GM19463 (cell line): Measurements from ENCODE around the gene TMEM222.
"Not testable (repeated sequence)": the region's sequence is repeated elsewhere in the genome, so short reads cannot be mapped to it uniquely, and the experiment has no call there.

Experiments
- ATAC-seq: cut with Tn5 transposase; IDR thresholded peaks from one replicate; pipeline ENCODE4 v1.9.1; 2021; ENCODE audit warnings: mild to moderate bottlenecking, moderate library complexity; ENCODE audit not compliant: unreplicated experiment

The TMEM222 gene, protein sequence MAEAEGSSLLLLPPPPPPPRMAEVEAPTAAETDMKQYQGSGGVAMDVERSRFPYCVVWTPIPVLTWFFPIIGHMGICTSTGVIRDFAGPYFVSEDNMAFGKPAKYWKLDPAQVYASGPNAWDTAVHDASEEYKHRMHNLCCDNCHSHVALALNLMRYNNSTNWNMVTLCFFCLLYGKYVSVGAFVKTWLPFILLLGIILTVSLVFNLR

DNA sequence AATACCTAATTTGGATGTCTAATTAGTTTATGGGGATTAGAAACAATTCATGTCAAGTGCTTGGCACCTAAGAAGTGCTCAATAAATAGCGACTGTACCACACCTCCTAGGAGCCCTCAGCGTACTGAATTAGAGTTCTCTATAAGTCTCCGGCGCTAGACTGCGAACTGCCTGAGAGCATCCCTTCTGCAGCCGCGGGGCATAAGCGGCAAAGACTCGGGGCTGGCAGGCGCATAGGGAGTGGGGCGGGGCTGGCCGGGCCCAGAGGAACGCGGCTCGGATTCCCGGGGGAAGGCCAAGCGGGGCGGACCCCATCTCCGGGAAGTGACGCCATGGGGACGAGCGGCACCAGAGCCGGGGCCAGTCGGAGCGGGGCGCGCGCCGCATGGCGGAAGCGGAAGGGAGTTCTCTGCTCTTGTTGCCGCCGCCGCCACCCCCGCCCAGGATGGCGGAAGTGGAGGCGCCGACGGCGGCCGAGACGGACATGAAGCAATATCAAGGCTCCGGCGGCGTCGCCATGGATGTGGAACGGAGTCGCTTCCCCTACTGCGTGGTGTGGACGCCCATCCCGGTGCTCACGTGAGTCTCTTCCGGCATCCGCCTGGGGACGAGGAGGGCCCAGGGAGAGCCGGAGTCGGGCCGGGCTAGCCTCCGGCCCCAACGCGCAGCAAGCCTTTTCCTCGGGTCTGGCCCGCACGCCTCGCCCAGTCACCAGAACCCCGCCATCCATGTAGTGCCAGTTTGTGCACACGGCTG lies at the start of gene TMEM222:
TMEM222 (plus strand) TSS at position 351 of the 756 bp plus-strand sequence; CDS start at position 386, 35 bp downstream.
- peak; percentile 95 for ATAC-seq

DNA sequence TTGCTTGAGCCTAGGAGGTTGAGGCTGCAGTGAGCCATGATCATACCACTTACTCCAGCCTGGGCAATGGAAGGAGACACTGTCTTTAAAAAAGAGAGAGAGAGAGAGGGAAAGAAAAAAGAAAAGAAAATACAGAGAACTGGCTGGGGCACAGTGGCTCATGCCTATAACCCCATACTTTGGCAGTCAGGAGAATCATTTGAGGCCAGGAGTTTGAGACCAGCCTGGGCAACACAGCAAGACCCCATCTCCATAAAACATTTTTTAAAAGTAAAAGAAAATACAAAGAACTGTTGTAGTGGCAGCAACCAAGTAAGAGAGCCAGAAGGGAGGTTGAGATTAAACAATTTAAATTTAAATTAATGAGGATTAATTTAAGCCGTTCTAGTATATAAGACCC lies 47.8 kb upstream of the TMEM222 start:
- no peak for ATAC-seq

DNA sequence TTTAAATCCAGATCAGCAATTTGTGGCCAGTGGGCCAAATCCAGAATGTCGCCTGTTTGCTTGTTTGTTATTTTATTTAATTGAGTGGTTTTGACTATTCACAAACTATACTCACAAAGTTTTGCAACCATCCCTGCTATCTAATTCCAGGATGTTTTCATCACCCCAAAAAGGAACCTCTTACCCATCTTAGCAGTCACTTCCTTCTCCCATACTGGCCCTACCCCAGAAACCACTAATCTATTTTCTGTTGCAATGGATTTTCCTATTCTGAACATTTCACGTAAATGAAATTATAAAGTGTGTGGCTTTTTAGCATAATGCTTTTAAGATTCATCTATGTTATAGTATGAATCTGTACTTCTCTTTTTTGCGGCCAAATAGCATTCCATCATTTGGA lies 46.3 kb upstream of the TMEM222 start:
- no peak for ATAC-seq

GRCh38 chr1:27284425-27285273 lies 37.3 kb upstream of the TMEM222 start:
- no peak for ATAC-seq

GRCh38 chr1:27285274-27285660 lies 36.7 kb upstream of the TMEM222 start:
- no peak for ATAC-seq

- ATAC-seq = not testable (repeated sequence)
Observed at GRCh38 chr1:27285821-27286220, 36.1 kb upstream of the TMEM222 start.

DNA sequence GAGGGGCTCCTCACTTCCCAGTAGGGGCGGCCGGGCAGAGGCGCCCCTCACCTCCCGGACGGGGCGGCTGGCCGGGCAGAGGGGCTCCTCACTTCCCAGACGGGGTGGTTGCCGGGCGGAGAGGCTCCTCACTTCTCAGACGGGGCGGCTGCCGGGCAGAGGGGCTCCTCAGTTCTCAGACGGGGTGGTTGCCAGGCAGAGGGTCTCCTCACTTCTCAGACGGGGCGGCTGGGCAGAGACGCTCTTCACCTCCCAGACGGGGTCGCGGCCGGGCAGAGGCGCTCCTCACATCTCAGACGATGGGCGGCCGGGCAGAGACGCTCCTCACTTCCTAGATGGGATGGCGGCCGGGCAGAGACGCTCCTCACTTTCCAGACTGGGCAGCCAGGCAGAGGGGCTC lies 32.8 kb upstream of the TMEM222 start:
- not testable (repeated sequence) for ATAC-seq

GRCh38 chr1:27290581-27290980 lies 31.4 kb upstream of the TMEM222 start:
- ATAC-seq = no peak

- no peak for ATAC-seq
Observed at GRCh38 chr1:27292106-27292505, 29.9 kb upstream of the TMEM222 start.

- ATAC-seq = no peak
Observed at GRCh38 chr1:27293915-27294314, 28.0 kb upstream of the TMEM222 start.

GRCh38 chr1:27296773-27297291 lies 25.1 kb upstream of the TMEM222 start:
- ATAC-seq = no peak

- ATAC-seq = no peak
Observed at GRCh38 chr1:27297903-27298302, 24.1 kb upstream of the TMEM222 start.

DNA sequence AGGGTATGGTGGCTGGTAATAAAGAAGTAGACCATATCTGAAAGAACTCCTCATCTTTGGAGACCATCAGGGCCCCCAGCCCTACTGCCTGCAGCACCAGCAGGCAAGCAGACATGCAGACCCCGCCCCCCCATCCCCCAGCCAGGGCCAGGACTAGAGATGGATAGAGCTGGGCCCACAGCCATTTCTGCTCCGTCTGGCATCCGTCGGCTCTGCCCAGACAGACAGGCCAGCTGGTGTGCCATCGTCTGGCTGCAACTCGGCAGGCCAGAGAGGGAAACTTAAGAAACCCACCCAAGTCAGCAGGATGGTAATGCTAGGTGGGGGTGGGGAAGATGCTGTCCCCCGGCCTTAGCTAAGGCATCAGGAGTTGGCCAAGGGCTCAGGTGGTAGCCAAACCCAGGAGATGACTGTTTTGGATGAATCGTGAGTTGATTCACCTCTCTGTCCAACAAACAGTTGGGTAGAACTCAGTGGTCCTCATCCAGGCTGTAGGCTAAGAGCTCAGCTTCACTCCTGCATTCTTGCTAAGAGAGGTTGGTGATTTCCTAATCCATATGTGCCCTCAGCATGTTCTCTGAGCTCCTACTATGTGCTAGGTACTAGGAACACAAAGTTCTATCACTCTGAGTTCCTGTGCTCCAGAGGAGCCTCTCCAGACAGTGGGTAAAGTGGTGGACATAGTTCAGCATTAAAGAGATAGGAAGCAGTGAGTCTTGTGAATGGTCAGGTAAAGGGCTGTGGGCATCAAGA lies 23.2 kb upstream of the TMEM222 start:
- no peak for ATAC-seq

DNA sequence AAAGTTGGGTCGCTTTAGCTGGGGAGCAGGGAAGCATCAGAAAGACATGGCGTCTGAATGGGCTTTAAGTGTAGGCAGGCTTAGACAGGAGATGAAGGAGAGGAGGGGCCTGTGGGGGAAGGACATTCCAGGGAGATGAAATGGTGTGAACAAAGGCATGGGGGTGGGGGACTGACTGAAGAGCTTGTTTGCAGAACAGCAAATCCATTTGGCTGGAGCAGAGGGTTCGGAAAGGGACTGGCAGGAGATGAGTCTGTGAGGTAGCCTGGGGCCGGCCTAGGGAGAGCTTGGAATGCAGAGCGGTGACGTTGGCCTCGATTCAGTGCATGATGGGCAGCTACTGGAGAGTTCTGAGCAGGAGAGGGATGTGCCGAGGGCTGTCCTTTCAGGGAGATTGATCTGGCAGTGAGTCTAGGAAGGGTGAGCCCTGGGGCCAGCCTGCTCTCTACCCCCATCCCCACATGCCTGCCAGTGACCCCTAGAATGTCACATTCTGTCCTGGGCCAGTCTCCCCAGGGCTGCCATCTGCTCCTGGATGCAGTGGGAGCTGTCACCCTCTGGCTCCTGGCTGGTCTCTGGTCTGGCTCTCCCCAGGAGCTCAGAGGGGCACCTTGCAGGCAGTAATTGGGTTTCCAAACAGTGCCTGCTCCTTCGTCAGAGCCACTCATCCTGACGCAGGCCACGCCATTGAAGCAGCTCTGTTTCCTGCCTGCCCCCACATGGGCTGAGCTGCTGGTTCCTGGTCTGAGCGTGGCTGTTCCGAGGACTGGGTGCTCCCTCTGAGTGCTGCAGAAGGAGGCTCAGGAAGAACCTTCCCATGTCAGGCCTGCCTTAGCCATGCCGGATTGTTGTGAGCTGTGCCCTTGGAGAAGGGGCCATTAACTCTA lies 22.3 kb upstream of the TMEM222 start:
- no peak for ATAC-seq

DNA sequence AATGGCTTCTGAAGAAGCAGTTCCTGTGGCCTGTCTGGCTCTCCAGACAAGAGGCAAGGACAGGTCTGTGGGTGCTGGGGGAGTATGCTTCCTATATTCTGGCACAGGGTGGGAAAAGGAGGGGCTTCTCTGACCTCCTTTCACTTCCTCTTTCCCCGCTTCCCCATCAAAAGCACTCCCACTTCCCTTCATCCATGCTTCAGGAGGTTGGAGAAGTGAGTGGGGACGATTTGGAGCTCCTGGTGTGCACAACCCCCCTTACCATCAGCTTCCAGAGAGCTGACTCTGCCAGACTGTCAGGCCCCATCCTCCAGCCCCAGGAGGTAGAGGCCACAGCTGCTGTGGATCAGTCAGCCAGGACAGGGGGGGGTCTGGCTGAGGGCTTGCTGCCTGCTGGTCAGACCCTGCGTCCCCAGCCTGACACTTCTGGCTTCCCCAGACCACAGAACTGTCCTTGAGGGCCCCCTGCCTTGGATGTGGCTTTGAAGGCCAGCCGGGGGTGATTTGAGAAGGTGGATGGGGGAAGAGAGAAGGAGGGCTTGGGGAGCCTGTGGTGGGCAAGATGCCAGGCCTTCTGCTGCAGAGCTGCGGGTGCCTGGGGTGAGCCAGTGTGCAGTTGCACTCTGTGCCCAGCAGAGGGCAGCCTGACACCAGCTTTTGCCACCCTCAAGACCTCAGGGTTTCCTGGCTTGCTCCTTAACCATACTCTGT lies 21.5 kb upstream of the TMEM222 start:
- no peak for ATAC-seq

DNA sequence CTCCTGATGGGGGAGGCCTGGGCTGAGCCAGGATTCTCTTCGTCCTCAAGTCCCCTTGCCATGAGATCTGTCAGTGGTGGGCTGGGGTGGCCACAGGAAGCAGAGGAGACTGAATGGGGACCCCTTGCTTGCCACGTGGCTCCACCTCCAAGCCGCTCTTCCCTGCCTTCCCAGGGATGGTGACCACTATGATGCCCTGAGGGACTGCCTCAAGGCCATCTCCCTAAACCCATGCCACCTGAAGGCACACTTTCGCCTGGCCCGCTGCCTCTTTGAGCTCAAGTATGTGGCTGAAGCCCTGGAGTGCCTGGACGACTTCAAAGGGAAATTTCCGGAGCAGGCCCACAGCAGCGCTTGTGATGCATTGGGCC lies 20.9 kb upstream of the TMEM222 start:
- no peak for ATAC-seq

- no peak for ATAC-seq
Observed at GRCh38 chr1:27301582-27302199, 20.3 kb upstream of the TMEM222 start.

DNA sequence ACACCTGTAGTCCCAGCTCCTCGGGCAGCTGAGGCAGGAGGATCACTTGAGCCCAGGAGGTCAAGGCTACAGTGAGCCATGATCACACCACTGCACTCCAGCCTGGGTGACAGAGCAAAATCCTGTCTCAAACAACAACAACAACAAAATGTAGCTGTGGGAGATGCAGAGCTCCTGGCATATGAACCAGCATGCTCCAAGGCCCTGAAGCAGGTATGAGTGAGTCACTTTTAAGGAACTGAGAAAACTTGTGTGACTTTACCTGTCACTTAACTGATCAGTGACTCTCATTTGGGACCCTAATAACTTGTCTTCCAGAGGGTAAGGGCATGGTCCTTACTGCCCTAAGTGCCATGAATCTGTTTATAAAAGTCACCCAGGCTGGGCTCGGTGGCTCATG lies 19.4 kb upstream of the TMEM222 start:
- no peak for ATAC-seq

DNA sequence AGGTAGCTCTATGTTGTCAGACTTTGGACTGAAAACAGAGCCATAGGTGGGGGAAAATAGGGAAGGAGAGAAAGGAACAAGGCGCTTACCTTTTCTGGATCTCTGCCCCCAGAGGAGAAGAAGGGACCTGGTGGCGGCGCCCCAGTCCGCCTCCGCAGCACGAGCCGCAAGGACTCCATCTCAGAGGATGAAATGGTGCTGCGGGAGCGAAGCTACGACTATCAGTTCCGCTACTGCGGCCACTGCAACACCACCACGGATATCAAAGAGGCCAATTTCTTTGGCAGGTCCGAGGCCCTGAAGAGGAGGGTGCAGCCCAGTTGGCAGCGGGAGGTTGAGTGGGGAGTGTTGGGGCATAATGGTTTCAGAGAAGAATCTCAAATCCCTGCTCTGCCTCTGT lies 18.5 kb upstream of the TMEM222 start:
- no peak for ATAC-seq
